Transverse colon (tissue), 4 donors: ENCODE data around the gene ACP1.

ENCODE experiments used
- CTCF ChIP-seq, 5 experiments: fragments of 200-600 bp in 3 of 5; fragments of 450-650 bp in 2 of 5; sonication (generic) in 3 of 5; IDR thresholded peaks; 1 replicate in 2 of 5; 2 replicates in 3 of 5; pipeline ENCODE4 v1.5.1; 2016 to 2017; ENCODE audit warnings: antibody characterized with exemption in 5 of 5, inconsistent platforms in 3 of 5, mild to moderate bottlenecking in 2 of 5, moderate library complexity in 1 of 5
- POLR2A ChIP-seq: fragments of 450-650 bp; IDR thresholded peaks from one replicate; pipeline ENCODE4 v1.6.1; 2016; ENCODE audit warnings: antibody characterized with exemption, mild to moderate bottlenecking, moderate library complexity
- POLR2AphosphoS5 ChIP-seq, 3 donors: sonication (generic); formaldehyde crosslinking; IDR thresholded peaks; one replicate each; pipeline ENCODE4 v1.6.1; 2016; ENCODE audit warnings: antibody characterized with exemption in 3 of 3

DNA sequence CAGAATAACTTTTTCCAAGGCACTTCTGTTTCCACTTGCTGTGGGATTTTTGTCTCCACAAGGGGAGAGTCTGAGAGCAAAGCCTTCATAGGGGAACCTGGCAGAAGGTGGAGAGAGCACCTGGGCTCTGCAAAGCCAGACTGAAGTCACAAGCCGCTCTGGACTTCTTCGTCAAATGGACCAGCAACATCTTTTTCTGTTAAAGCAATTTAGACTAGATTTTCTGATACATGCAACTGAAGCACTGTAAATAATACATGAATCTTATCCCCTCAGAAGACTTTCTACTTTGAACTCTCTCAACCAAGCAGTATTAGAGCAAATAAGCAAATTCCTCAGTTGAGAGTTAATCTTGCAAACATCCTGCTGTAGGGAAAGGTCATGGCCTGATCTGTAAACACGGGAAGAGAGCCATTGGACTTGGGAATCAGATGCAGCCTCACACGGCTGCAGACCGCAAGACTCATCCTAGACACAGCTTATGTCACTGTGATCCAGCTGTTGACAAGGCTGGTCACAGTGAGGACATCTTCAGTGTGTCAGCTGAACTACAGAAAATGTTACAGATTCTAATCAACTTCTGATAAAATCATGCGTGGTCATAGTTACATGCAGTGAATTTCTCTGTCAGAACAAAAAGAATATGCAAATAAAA is 4.1 kb upstream of the ACP1 start:
- no peak for TF ChIP-seq POLR2A
- no peak for TF ChIP-seq CTCF (IDR thresholded peaks at IDR 0.05)
- TF ChIP-seq POLR2AphosphoS5 (IDR thresholded peaks at IDR 0.05), result peak in 1 of 3 donors; percentile 47
